Measurements from ENCODE around the gene PPTC7. TPM values are rescaled to one million over a fixed set of nuclear protein-coding genes. Genes with fewer than 3 reads are reported as not detected.
A peak's percentile ranks its signal among the peaks of the same experiment; 100 is the strongest.

PPTC7 gene, protein sequence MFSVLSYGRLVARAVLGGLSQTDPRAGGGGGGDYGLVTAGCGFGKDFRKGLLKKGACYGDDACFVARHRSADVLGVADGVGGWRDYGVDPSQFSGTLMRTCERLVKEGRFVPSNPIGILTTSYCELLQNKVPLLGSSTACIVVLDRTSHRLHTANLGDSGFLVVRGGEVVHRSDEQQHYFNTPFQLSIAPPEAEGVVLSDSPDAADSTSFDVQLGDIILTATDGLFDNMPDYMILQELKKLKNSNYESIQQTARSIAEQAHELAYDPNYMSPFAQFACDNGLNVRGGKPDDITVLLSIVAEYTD
- 38.8 TPM for polyA plus RNA-seq (2013)

DNA sequence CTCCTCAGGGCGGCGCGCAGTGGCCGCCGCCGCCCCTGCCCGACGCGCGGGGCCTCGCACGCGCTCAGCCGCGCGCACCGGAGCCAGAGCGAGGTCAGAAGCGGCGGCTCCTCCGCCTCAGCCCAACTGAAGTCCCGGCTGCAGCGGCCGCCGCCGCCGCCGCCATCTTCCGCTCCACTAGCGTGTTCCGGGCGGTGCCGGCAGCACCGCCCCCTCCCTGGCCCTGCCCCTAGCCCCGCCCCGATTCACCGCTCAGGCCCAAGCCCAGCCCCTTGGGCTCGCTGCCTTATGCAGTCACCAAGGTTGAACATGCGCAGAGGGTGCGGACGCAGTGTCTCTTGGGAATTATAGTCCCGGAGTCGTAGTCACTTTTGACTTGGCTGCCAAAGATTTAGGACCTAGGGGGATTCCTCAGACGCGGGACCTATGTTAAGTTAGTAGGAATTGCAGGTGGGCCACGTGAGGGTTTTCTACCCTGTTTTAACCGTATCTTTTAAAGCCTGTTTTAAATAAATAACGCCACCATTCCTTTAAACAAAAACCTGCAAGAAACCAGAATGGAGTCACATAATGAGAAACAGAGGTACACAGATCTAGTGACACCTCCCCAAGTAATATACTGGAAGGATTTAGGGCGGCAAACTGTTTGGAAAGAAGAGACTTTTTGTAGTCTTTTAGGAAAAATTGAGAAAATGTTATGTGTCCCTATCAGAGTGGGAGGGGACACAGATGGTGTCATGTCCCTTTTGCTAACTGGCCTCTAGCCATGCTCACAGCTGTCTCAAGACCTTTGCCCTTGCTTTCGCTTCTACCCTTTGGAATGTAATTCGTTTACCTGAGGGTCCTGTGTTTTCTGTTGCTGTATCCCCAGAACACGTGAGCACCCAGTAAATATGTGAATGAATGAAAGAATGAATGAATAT is at the start of gene PPTC7:
PPTC7 (minus strand) TSS at position 182 of the 923 bp plus-strand sequence. CDS start 287 bp downstream, outside the sequence.
- ChIA-PET POLR2A (no interaction called here), CTCF (interaction anchor here (3.3 to 5.7 kb wide), 2 partner anchors 17 to 30 kb away, joined by 15 to 78 read pairs; no protein-coding TSS in a partner anchor)
- Histone ChIP-seq H3K4me1 (ENCODE audit: control extremely low read depth in 1 of 4, control insufficient read depth in 4 of 4, insufficient read depth in 4 of 4, low read length in 3 of 4) (peaks cover 31 to 58% (median 52%) of the 10 kb centered on the region in 4 experiments), H3K9me3 (ENCODE audit: control extremely low read depth in 1 of 5, control insufficient read depth in 4 of 5, insufficient read depth in 2 of 5, low read depth in 1 of 5, low read length in 4 of 5) (no peaks in the 10 kb centered on the region), H3K36me3 (ENCODE audit: control insufficient read depth in 4 of 4, insufficient read depth in 4 of 4, low read length in 3 of 4) (no peaks in the 10 kb centered on the region), H3K27ac (ENCODE audit: insufficient read depth in 1 of 2, low read depth in 1 of 2, low read length in 2 of 2, poor library complexity in 1 of 2, severe bottlenecking in 2 of 2) (peak within 1 kb of the TSS; percentile 83 to 86), H3K27me3 (replicated peaks in 2 of 5; ENCODE audit: control insufficient read depth in 4 of 5, insufficient read depth in 5 of 5, low read length in 4 of 5) (no peaks in the 10 kb centered on the region), H3K4me3 (ENCODE audit: control insufficient read depth in 1 of 7, extremely low read depth in 1 of 7, insufficient read depth in 4 of 7, low read depth in 2 of 7, low read length in 6 of 7) (peak within 1 kb of the TSS; percentile 90 to 99 (median 95))
- WGBS (ENCODE audit: insufficient coverage): 5% methylated on average over 47 of the region's 52 CpGs
- DNase-seq: peak; percentile 95 to 97 (median 96)

GRCh38 chr12:110627500-110628195 is 44.5 kb upstream of the PPTC7 start:
- WGBS (ENCODE audit: insufficient coverage): 70% methylated on average over 3 of the region's 8 CpGs
- ChIA-PET CTCF (interaction anchor here (0.7 to 1.7 kb wide), 3 partner anchors 10 to 198 kb away, joined by 3 to 5 read pairs (median 3); no protein-coding TSS in a partner anchor), POLR2A (interaction anchor here (0.6 to 0.7 kb wide), 2 partner anchors 42 to 1813 kb away, joined by 3 to 8 read pairs; no protein-coding TSS in a partner anchor)
- Histone ChIP-seq H3K4me1 (ENCODE audit: control extremely low read depth in 1 of 4, control insufficient read depth in 4 of 4, insufficient read depth in 4 of 4, low read length in 3 of 4) (peaks cover 0 to 11% (median under 1%) of the 10 kb centered on the region in 4 experiments), H3K27ac (ENCODE audit: insufficient read depth in 1 of 2, low read depth in 1 of 2, low read length in 2 of 2, poor library complexity in 1 of 2, severe bottlenecking in 2 of 2) (no peak overlapping the region), H3K9me3 (ENCODE audit: control extremely low read depth in 1 of 5, control insufficient read depth in 4 of 5, insufficient read depth in 2 of 5, low read depth in 1 of 5, low read length in 4 of 5) (no peaks in the 10 kb centered on the region), H3K4me3 (ENCODE audit: control insufficient read depth in 1 of 7, extremely low read depth in 1 of 7, insufficient read depth in 4 of 7, low read depth in 2 of 7, low read length in 6 of 7) (no peak overlapping the region), H3K27me3 (replicated peaks in 2 of 5; ENCODE audit: control insufficient read depth in 4 of 5, insufficient read depth in 5 of 5, low read length in 4 of 5) (no peaks in the 10 kb centered on the region), H3K36me3 (ENCODE audit: control insufficient read depth in 4 of 4, insufficient read depth in 4 of 4, low read length in 3 of 4) (peaks cover 0 to 7% (median 2%) of the 10 kb centered on the region in 4 experiments)
- no peak for DNase-seq

GRCh38 chr12:110622582-110622981 is 39.5 kb upstream of the PPTC7 start:
- ChIA-PET POLR2A (no interaction called here), CTCF (interaction anchor here (0.6 kb wide), 1 partner anchor 19 kb away, joined by 3 read pairs; no protein-coding TSS in a partner anchor)
- Histone ChIP-seq H3K27me3 (replicated peaks in 2 of 5; ENCODE audit: control insufficient read depth in 4 of 5, insufficient read depth in 5 of 5, low read length in 4 of 5) (no peaks in the 10 kb centered on the region), H3K9me3 (ENCODE audit: control extremely low read depth in 1 of 5, control insufficient read depth in 4 of 5, insufficient read depth in 2 of 5, low read depth in 1 of 5, low read length in 4 of 5) (no peaks in the 10 kb centered on the region), H3K4me3 (ENCODE audit: control insufficient read depth in 1 of 7, extremely low read depth in 1 of 7, insufficient read depth in 4 of 7, low read depth in 2 of 7, low read length in 6 of 7) (no peak overlapping the region), H3K36me3 (ENCODE audit: control insufficient read depth in 4 of 4, insufficient read depth in 4 of 4, low read length in 3 of 4) (peaks cover 0 to 4% (median 0%) of the 10 kb centered on the region in 4 experiments), H3K27ac (ENCODE audit: insufficient read depth in 1 of 2, low read depth in 1 of 2, low read length in 2 of 2, poor library complexity in 1 of 2, severe bottlenecking in 2 of 2) (no peak overlapping the region), H3K4me1 (ENCODE audit: control extremely low read depth in 1 of 4, control insufficient read depth in 4 of 4, insufficient read depth in 4 of 4, low read length in 3 of 4) (peaks cover 0 to 5% (median 2%) of the 10 kb centered on the region in 4 experiments)
- 100% methylated on average over 1 of the region's 3 CpGs for WGBS (ENCODE audit: insufficient coverage)
- no peak for DNase-seq

DNA sequence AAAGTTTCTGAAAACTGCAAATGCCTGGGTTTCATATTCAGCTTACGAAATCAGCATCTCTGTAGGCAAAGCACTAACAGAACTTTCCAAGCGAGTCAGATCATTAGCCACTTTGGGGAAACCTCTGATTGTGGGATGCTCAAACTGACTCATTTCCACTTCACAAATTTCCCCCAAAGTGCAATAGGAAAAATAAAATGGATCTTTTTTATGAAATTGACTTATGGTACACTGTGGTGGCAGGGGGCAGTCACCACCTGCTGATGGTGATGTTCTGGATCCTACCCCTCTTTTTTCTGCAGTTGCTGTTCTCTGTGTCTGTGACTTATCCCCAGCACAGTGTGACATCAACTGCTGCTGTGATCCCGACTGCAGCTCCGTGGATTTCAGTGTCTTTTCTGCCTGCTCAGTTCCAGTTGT is 36.4 kb upstream of the PPTC7 start:
- POLR2A ChIA-PET: no interaction called here

GRCh38 chr12:110616471-110617115 is 33.5 kb upstream of the PPTC7 start:
- ChIA-PET POLR2A (interaction anchor here (0.6 kb wide), 1 partner anchor 62 kb away, joined by 3 read pairs; no protein-coding TSS in a partner anchor), CTCF (interaction anchor here (0.7 to 5.7 kb wide), 5 partner anchors 15 to 209 kb away, joined by 3 to 36 read pairs (median 3); no protein-coding TSS in a partner anchor)
- no peak overlapping the region for H3K4me3 ChIP-seq (ENCODE audit: control insufficient read depth in 1 of 7, extremely low read depth in 1 of 7, insufficient read depth in 4 of 7, low read depth in 2 of 7, low read length in 6 of 7)
- peaks cover 0 to 4% (median 0%) of the 10 kb centered on the region in 4 experiments for H3K36me3 ChIP-seq (ENCODE audit: control insufficient read depth in 4 of 4, insufficient read depth in 4 of 4, low read length in 3 of 4)
- no peaks in the 10 kb centered on the region for H3K9me3 ChIP-seq (ENCODE audit: control extremely low read depth in 1 of 5, control insufficient read depth in 4 of 5, insufficient read depth in 2 of 5, low read depth in 1 of 5, low read length in 4 of 5)
- 83% methylated on average over 1 of the region's 5 CpGs for WGBS (ENCODE audit: insufficient coverage)
- no peaks in the 10 kb centered on the region for H3K27me3 ChIP-seq (replicated peaks in 2 of 5; ENCODE audit: control insufficient read depth in 4 of 5, insufficient read depth in 5 of 5, low read length in 4 of 5)
- DNase-seq: no peak
- no peak overlapping the region for H3K27ac ChIP-seq (ENCODE audit: insufficient read depth in 1 of 2, low read depth in 1 of 2, low read length in 2 of 2, poor library complexity in 1 of 2, severe bottlenecking in 2 of 2)
- H3K4me1 ChIP-seq (ENCODE audit: control extremely low read depth in 1 of 4, control insufficient read depth in 4 of 4, insufficient read depth in 4 of 4, low read length in 3 of 4): peaks cover 0 to 15% (median 8%) of the 10 kb centered on the region in 4 experiments

More for the DNA sequence above, 36.4 kb upstream of the PPTC7 start:
- DNase-seq: peak; percentile 25 to 56 (median 43)
- Histone ChIP-seq H3K36me3 (ENCODE audit: control insufficient read depth in 4 of 4, insufficient read depth in 4 of 4, low read length in 3 of 4) (peaks cover 0 to 4% (median 2%) of the 10 kb centered on the region in 4 experiments), H3K4me1 (ENCODE audit: control extremely low read depth in 1 of 4, control insufficient read depth in 4 of 4, insufficient read depth in 4 of 4, low read length in 3 of 4) (peaks cover 0 to 5% (median under 1%) of the 10 kb centered on the region in 4 experiments), H3K27me3 (replicated peaks in 2 of 5; ENCODE audit: control insufficient read depth in 4 of 5, insufficient read depth in 5 of 5, low read length in 4 of 5) (no peaks in the 10 kb centered on the region), H3K4me3 (ENCODE audit: control insufficient read depth in 1 of 7, extremely low read depth in 1 of 7, insufficient read depth in 4 of 7, low read depth in 2 of 7, low read length in 6 of 7) (no peak overlapping the region), H3K9me3 (ENCODE audit: control extremely low read depth in 1 of 5, control insufficient read depth in 4 of 5, insufficient read depth in 2 of 5, low read depth in 1 of 5, low read length in 4 of 5) (no peaks in the 10 kb centered on the region), H3K27ac (ENCODE audit: insufficient read depth in 1 of 2, low read depth in 1 of 2, low read length in 2 of 2, poor library complexity in 1 of 2, severe bottlenecking in 2 of 2) (no peak overlapping the region)
- CTCF ChIA-PET: interaction anchor here (0.5 to 1.4 kb wide), 5 partner anchors 9 to 85 kb away, joined by 3 to 5 read pairs (median 3); no protein-coding TSS in a partner anchor
- WGBS (ENCODE audit: insufficient coverage): 91% methylated on average over 3 of the region's 4 CpGs

GRCh38 chr12:110615171-110615570 is 32.1 kb upstream of the PPTC7 start:
- no peak for DNase-seq
- POLR2A ChIA-PET: no interaction called here
- Histone ChIP-seq H3K27ac (ENCODE audit: insufficient read depth in 1 of 2, low read depth in 1 of 2, low read length in 2 of 2, poor library complexity in 1 of 2, severe bottlenecking in 2 of 2) (no peak overlapping the region), H3K9me3 (ENCODE audit: control extremely low read depth in 1 of 5, control insufficient read depth in 4 of 5, insufficient read depth in 2 of 5, low read depth in 1 of 5, low read length in 4 of 5) (no peaks in the 10 kb centered on the region), H3K4me3 (ENCODE audit: control insufficient read depth in 1 of 7, extremely low read depth in 1 of 7, insufficient read depth in 4 of 7, low read depth in 2 of 7, low read length in 6 of 7) (no peak overlapping the region), H3K4me1 (ENCODE audit: control extremely low read depth in 1 of 4, control insufficient read depth in 4 of 4, insufficient read depth in 4 of 4, low read length in 3 of 4) (peaks cover 0 to 15% (median 8%) of the 10 kb centered on the region in 4 experiments), H3K36me3 (ENCODE audit: control insufficient read depth in 4 of 4, insufficient read depth in 4 of 4, low read length in 3 of 4) (peaks cover 0 to 4% (median 0%) of the 10 kb centered on the region in 4 experiments), H3K27me3 (replicated peaks in 2 of 5; ENCODE audit: control insufficient read depth in 4 of 5, insufficient read depth in 5 of 5, low read length in 4 of 5) (no peaks in the 10 kb centered on the region)
- WGBS (ENCODE audit: insufficient coverage): 93% methylated on average over 6 of the region's 8 CpGs
- CTCF ChIA-PET: interaction anchor here (1.0 to 5.7 kb wide), 4 partner anchors 13 to 90 kb away, joined by 3 to 36 read pairs (median 4); no protein-coding TSS in a partner anchor
